Measurements from ENCODE around the gene EZH1. TPM values are rescaled to one million over a fixed set of nuclear protein-coding genes. Genes with fewer than 3 reads are reported as not detected.

The EZH1 gene
- total and polyA plus RNA-seq, 2 of the 4 experiments (the other 2 are of a cell fraction) = 17.6 to 27.3 TPM

DNA sequence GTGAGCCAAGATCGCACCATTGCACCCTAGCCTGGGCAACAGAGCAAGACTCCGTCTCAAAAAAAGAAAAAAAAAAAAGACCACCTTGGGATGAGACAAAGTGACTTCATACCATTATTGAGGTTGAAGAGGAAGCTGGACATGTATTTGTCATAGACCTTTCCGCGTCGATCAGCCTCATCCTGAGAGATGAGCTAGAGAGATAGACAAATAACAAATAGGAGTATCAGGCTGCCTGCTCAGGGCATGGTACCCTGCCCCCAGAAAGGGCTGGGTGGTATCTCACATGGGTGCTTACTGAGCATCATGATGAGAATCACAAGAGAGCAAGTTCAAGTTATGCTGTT is 40.4 kb downstream of the EZH1 start:
- Histone ChIP-seq H2BK120ac (ENCODE audit: low read depth, low read length) (no peak overlapping the region), H3K36me3 (ENCODE audit: control insufficient read depth, insufficient read depth, low read length) (peaks cover 66% of the 10 kb centered on the region), H2AK9ac (replicated peaks; ENCODE audit: low read depth, low read length, poor library complexity) (no peak overlapping the region), H3K23ac (ENCODE audit: low read depth, low read length) (no peak overlapping the region), H2AK5ac (ENCODE audit: low read depth, low read length) (no peak overlapping the region), H2AFZ (replicated peaks; ENCODE audit: low read length, poor library complexity) (no peak overlapping the region), H3K18ac (ENCODE audit: low read depth, low read length) (no peak overlapping the region), H2BK20ac (ENCODE audit: low read depth, low read length) (no peak overlapping the region), H4K8ac (ENCODE audit: low read depth in 2 of 2, low read length in 2 of 2) (no peak overlapping the region), H2BK15ac (ENCODE audit: low read depth, low read length) (no peak overlapping the region), H3K9me1 (ENCODE audit: insufficient read depth, low read length) (no peaks in the 10 kb centered on the region), H3K9me3 (ENCODE audit: control insufficient read depth, insufficient read depth, low read length) (no peaks in the 10 kb centered on the region), H3K56ac (ENCODE audit: extremely low read depth, insufficient read depth, low read length) (no peak overlapping the region), H3K4me2 (ENCODE audit: low read depth, low read length) (no peak overlapping the region), H4K91ac (ENCODE audit: insufficient read depth, low read depth, low read length) (no peak overlapping the region), H4K5ac (ENCODE audit: low read depth, low read length) (no peak overlapping the region), H3K79me1 (ENCODE audit: low read depth in 1 of 2, low read length in 2 of 2) (no peaks in the 10 kb centered on the region), H3K4me1 (ENCODE audit: control insufficient read depth, insufficient read depth, low read length) (no peaks in the 10 kb centered on the region; the same call in 1 of the 2 replicates), H2BK5ac (ENCODE audit: low read depth, low read length, poor library complexity, severe bottlenecking) (no peak overlapping the region), H3K4ac (ENCODE audit: low read depth, low read length) (no peak overlapping the region), H3K27me3 (ENCODE audit: control insufficient read depth, insufficient read depth, low read length) (no peaks in the 10 kb centered on the region), H4K20me1 (ENCODE audit: insufficient read depth, low read length) (no peaks in the 10 kb centered on the region), H3K4me3 (ENCODE audit: insufficient read depth, low read depth, low read length) (no peak overlapping the region), H3K27ac (ENCODE audit: insufficient read depth, low read length) (no peak overlapping the region), H3K14ac (replicated peaks; ENCODE audit: low read depth, low read length) (no peak overlapping the region), H3K9ac (ENCODE audit: low read depth, low read length) (no peak overlapping the region)
- DNase-seq (no peak), ATAC-seq (ENCODE audit: low read depth) (no peak)
- in situ Hi-C loops (cut with MboI; ENCODE audit: low sequenced_read_pairs) (no loop called here), dilution Hi-C loops (cut with HindIII; ENCODE audit: low sequenced_read_pairs, unreplicated experiment) (no loop called here), intact Hi-C loops (cut with micrococcal nuclease) (no loop called here)
- TF ChIP-seq FOS (IDR thresholded peaks at IDR 0.05; ENCODE audit: low read depth, low read length) (no peak), CHD1 (IDR thresholded peaks at IDR 0.05; ENCODE audit: low read depth, low read length) (no peak), CEBPB (IDR thresholded peaks at IDR 0.05; ENCODE audit: low read depth, low read length) (no peak), BHLHE40 (IDR thresholded peaks at IDR 0.05; ENCODE audit: low read depth, low read length) (no peak), MAZ (IDR thresholded peaks at IDR 0.05; ENCODE audit: borderline replicate concordance, low read depth, low read length) (no peak)
- TF ChIP-seq, protein P1, sequence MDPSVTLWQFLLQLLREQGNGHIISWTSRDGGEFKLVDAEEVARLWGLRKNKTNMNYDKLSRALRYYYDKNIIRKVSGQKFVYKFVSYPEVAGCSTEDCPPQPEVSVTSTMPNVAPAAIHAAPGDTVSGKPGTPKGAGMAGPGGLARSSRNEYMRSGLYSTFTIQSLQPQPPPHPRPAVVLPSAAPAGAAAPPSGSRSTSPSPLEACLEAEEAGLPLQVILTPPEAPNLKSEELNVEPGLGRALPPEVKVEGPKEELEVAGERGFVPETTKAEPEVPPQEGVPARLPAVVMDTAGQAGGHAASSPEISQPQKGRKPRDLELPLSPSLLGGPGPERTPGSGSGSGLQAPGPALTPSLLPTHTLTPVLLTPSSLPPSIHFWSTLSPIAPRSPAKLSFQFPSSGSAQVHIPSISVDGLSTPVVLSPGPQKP (IDR thresholded peaks at IDR 0.05; ENCODE audit: borderline replicate concordance, low read depth, low read length) = no peak
- no TSS peak for BruUV-seq (replicated peaks)
- ChIA-PET POLR2A (ENCODE audit: unreplicated experiment) (no interaction called here), CTCF (interaction anchor here (0.6 kb wide), 1 partner anchor 20 kb away, joined by 5 read pairs; no protein-coding TSS in a partner anchor)
- no CpG with 5 or more reads among the region's 5 CpGs for WGBS, 2 experiments (ENCODE audit: extremely low coverage in 2 of 2, insufficient read length in 1 of 2)

All from IMR-90 (cell line).